Measurements from ENCODE around the gene TRIP4.
"Not testable (repeated sequence)": the region's sequence is repeated elsewhere in the genome, so short reads cannot be mapped to it uniquely, and the experiment has no call there.

TRIP4 gene

DNA sequence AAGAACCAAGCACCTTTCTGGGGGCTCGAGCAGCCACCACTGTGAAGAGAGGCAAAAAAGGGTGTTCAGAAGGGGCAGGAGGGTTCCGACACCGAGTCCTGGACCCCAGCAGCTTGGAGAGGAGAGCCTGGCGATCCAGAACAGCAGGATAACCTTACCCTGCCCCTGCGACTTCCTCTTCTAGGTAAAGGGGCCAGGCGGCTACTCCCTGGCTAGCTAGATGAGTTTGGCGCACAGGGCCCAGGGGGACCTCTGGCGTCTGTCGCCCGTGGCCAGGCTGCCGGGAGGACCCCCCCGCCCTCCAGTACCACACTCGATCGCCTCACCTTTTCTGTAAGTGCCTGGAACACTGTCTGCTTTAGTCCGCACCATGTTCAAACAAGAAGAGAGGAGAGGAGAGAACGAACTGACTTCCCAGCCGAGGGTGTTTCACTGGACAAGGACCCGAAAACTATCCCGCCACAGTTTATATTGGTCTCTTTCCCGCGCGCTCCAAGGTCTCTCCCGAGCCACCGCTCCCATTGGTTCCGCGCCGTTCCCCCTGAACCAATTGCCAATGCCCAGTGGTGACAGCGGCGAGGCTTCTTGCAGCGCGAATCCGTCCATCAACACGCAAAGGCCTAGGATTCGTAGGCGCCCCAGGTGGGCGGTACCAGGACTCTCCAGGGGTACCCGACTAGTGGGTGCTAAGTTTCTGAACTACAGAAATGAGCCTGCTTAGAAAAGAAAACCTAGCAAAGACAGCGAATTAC is 6.5 kb upstream of the TRIP4 start, which contains the start of gene PCLAF:
PCLAF (minus strand) TSS at position 442 of the 752 bp plus-strand sequence; CDS start at position 372, 70 bp downstream.
- DNase-seq: peak; percentile 96

DNA sequence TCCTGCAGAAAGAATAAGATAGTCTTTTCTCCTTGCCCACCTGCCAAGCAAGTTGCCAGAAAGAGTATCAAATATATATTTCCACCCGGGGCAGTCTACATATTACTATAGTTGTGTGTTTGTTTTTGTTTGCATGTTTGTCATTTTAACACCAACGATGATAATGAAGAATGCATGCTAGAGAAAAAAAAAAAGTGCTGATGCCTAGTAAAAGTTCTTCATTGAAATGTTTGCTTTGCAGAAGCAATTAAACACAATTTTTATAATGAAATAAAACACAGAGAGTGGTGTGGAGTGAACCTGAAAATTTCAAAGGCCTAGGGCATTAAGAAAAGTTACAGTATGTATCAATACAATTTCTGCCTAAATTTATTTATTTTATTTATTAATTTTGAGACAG is 3.9 kb upstream of the TRIP4 start:
- DNase-seq: no peak

GRCh38 chr15:64386291-64386690 is 1.3 kb upstream of the TRIP4 start:
- no peak for DNase-seq

DNA sequence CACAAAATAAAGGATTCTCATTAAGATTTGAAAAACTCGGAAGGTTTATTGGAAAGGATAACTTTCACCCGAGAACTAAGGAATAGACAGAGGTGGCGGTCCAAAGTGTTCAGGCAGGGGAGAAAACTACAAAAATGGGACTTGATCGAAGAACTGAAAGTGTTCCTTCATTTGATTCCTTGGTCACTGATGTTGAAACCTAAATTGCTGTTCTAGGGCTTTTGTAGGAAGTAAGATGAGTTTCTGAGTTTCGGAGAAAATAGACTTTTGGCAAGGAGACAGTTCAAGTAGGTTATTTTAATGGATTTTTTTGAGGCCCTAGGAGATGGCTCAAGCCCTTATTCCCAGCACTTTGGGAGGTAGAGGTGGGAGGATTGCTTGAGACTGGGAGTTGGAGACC is 1.4 kb downstream of the TRIP4 start:
- no peak for DNase-seq

GRCh38 chr15:64392471-64392870 is 4.8 kb downstream of the TRIP4 start:
- DNase-seq: not testable (repeated sequence)

GRCh38 chr15:64396789-64397188 is 9.2 kb downstream of the TRIP4 start:
- no peak for DNase-seq

DNA sequence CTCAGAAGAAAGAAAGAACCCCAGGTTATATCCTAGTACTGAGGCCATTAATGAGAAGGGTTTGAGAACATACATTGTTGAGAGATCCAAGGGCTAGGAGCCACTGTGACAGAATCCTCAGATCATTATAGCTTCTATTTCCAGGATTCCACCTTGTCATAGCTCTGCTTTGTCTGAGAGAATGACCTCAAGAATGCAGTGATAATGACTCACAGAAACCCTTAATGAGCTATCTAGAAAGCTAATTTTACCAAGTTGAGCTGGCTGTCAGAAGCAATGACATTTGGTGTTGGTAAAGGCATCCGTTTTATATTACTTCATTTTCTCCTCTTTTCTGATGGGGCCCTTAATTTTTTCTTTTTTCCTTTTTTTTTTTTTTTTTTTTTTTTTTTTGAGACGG is 10.9 kb downstream of the TRIP4 start:
- no peak for DNase-seq

DNA sequence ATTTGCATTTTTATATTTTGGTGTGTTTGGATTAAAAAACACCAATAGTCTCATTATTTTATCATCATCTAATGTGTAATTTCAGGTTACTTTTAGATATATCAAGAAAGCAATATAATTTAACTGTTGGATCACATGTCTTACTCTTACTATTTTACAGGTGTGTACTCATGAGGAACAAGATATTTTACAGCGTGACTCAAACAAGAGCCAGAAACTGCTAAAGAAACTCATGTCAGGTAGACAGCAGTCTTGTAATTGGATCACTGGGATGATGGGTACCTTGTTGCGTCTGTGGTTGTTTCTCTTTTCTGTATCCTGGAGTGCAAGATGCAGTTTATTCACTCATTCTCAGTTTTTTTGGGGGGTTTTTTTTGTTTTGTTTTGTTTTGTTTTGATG is 12.9 kb downstream of the TRIP4 start:
- no peak for DNase-seq

DNA sequence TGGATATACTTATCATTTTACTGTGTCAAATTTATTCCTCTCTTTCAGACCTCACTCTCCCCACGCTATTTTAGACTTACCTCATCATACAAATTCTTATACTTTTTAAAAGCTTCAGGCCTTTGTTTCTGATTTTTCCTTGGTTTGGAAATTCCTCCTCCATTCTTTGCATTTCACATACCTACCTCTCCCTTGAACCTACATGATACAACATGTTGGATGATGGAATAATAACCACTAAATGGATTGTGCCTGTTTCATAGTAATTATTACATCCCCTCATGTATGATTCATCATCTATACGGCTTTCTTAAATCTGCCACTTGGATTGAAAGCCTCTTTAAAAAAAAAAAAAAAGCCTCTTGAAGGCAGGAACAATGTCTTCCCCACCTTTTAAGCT is 24.6 kb downstream of the TRIP4 start:
- no peak for DNase-seq

DNA sequence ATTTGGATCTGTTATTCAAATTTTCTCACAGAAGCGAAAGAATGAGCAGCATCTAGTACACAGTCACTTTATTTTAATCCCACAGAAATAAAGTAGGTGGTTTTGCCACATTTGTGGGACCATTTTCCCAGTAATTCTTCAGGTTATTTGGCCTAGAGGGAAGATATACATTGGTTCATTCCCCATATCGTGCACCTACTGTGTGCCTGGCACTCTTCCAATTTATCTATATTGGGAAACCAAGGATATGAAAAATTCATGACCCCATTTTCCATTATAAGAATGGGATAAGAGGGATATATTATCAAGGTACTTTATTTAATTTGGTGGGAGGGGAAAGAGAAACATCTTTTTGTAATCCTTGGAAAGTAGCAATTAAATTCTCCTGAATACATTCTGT is 35.1 kb downstream of the TRIP4 start:
- DNase-seq: no peak

GRCh38 chr15:64423970-64424369 is 36.3 kb downstream of the TRIP4 start:
- no peak for DNase-seq

- no peak for DNase-seq
Observed at GRCh38 chr15:64425221-64425620, 37.6 kb downstream of the TRIP4 start.

GRCh38 chr15:64426845-64427465 is 39.3 kb downstream of the TRIP4 start:
- peak; percentile 45 for DNase-seq

- DNase-seq: no peak
Observed at GRCh38 chr15:64429448-64429847, 41.8 kb downstream of the TRIP4 start.

GRCh38 chr15:64430000-64430735 is 42.5 kb downstream of the TRIP4 start:
- DNase-seq: peak; percentile 88

DNA sequence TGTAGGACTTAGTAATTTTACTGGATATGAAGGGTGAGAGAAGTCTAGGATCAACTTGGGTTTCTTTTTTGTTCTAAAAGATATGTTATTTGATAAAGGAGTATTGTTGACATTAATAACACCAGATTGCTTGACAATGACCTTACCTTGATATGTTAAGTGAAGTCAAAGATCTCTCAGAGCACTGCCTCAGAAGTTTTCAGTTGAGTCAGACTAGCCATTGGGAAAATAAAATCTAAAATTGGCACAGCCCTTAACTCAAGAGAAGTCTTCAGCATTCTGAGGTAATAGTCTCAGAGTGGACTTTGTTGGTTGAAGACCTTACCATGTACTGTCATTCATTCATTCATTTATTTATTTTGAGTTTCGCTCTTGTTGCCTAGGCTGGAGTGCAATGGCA is 50.3 kb downstream of the TRIP4 start:
- DNase-seq: no peak

GRCh38 chr15:64438653-64439447 is 51.2 kb downstream of the TRIP4 start:
- DNase-seq: no peak

DNA sequence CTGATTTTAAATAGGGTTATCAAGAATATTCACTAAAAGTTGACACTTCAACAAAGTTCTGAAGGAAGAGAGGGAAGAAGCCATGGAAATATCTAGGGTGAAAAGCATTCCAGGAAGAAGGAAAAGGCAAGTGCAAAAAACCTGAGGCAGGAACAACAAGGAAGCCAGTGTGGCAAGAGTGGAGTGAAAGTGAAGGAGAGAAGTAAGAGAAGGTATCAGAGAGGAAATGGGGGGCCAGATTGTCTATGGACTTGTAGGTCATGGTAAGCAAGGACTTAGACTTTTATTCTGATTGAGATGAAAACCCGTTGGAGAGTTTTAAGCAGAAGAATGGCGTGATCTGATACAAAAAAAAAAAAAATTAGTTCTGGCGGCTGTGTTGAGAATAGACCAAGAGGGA is 54.2 kb downstream of the TRIP4 start:
- DNase-seq: no peak

- DNase-seq: no peak
Observed at GRCh38 chr15:64443016-64443415, 55.4 kb downstream of the TRIP4 start.

DNA sequence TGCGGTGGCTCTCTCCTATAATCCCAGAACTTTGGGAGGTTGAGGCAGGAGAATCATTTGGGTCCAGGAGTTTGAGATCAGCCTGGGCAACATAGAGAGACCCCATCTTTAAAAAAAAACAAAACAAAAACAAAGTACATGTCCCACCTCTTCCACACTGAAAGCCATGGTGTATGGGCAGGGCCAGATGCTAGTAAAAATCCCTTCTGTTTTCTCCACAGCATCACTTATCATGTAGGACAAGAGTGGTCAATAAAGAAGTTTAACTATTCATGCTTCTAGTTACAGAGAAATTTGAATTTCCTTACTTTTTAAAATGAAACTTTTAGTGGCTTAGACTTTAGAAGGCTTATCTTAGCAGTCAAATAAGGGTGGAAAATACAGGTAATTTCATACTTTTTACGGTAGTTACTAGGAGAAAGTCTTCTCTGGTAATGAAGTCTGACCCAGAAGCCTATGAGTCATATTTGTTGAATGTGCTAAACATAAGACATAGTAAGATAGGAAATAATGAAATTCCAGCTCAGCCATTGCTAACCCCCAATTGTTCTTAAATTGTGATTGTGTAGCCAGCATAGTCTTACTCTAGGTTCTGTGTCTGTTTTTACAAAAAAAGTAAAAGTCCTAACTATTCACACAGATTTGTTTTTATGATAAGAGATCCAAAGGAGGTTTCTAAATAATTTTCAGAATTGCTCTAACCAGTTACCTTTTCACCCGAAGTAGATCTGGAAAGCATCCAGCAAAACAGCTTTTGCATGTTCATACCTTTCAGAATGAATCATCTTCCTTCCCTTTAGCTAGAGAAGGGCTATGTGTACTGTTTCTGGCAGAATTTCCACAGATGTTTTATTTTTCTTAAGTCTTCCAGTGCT is 56.3 kb downstream of the TRIP4 start:
- peak; percentile 66 for DNase-seq

- no peak for DNase-seq
Observed at GRCh38 chr15:64444836-64445235, 57.2 kb downstream of the TRIP4 start.

Measured in fibroblast of skin of scalp (primary cell).